ENCODE data around the gene FSCN2. TPM values are rescaled to one million over a fixed set of nuclear protein-coding genes. Genes with fewer than 3 reads are reported as not detected.
A peak's percentile ranks its signal among the peaks of the same experiment; 100 is the strongest.

FSCN2 gene
- total and polyA plus RNA-seq, 5 experiments from 2014 or later = 0.96 to 2.0 TPM; not detected in 3

GRCh38 chr17:81484195-81484979, 43.8 kb upstream of the FSCN2 start:
- Mint-ChIP-seq H3K36me3 (no peaks in the 10 kb centered on the region), H3K4me3 (peak overlapping the region in 6 of 10 donors; percentile 20 to 71 (median 44)), H3K9me3 (no peaks in the 10 kb centered on the region), H3K4me1 (peaks cover 4 to 30% (median 14%) of the 10 kb centered on the region in 4 donors), H3K27ac (no peak overlapping the region), H3K27me3 (peaks cover 1 to 23% (median 13%) of the 10 kb centered on the region in 5 donors)
- POLR2A ChIA-PET = interaction anchor here (0.6 to 10.9 kb wide), 9 partner anchors 20 to 231 kb away, joined by 3 to 176 read pairs (median 4); partner anchors contain the start of genes ACTG1 and SLC38A10
- DNase-seq (peak; percentile 74 to 92 (median 88)), ATAC-seq (peak; percentile 62 to 71)

DNA sequence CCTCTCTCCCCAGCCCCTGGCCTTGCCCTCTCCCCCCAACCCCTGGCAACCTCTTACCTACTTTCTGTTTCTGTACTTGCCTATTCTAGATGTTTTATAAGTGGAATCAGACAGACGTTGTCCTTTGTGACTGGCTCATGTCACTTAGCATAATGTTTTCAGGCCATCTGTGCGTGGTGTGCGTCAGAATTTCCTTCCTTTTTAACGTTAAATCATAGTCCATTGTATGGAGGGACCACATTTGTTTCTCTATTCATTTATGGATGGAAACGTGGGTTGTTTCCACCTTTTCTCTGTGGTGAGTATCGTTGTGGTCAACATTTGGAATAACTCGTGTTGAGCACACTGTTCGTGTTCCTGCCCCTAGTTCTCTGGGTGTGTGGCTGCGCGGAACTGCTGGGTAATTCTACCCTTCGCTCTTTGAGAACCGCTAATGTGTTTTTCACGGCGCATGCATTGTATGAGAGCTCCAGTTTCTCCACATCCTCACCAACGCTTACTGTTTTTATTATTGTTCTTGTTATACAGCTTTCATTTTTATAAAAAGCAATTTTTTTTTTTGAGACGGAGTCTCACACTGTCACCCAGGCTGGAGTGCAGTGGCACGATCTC, 41.9 kb upstream of the FSCN2 start:
- Mint-ChIP-seq H3K4me3 (peak overlapping the region in 7 of 10 donors; percentile 9 to 58 (median 35)), H3K27me3 (peaks cover 0 to 12% (median 9%) of the 10 kb centered on the region in 5 donors), H3K27ac (peak overlapping the region in 1 of 10 donors; percentile 22), H3K4me1 (peaks cover 7 to 30% (median 15%) of the 10 kb centered on the region in 4 donors), H3K36me3 (no peaks in the 10 kb centered on the region), H3K9me3 (no peaks in the 10 kb centered on the region)
- ATAC-seq = no peak
- no peak for DNase-seq
- POLR2A ChIA-PET = interaction anchor here (0.7 to 10.9 kb wide), 2 partner anchors 25 to 248 kb away, joined by 4 to 176 read pairs; partner anchors contain the start of gene ACTG1

GRCh38 chr17:81487089-81487486, 41.1 kb upstream of the FSCN2 start:
- H3K27ac Mint-ChIP-seq = peak overlapping the region in 1 of 10 donors; percentile 36
- ATAC-seq (no peak), DNase-seq (no peak)
- peaks cover 7 to 25% (median 11%) of the 10 kb centered on the region in 4 donors for H3K4me1 Mint-ChIP-seq
- H3K27me3 Mint-ChIP-seq = peaks cover 0 to 12% (median 5%) of the 10 kb centered on the region in 5 donors
- no peaks in the 10 kb centered on the region for H3K9me3 Mint-ChIP-seq
- H3K4me3 Mint-ChIP-seq = peak overlapping the region in 9 of 10 donors; percentile 42 to 79 (median 64)
- POLR2A ChIA-PET = interaction anchor here (0.7 to 10.9 kb wide), 3 partner anchors 25 to 249 kb away, joined by 4 to 176 read pairs (median 4); partner anchors contain the start of genes ACTG1 and FAAP100
- H3K36me3 Mint-ChIP-seq = no peaks in the 10 kb centered on the region

DNA sequence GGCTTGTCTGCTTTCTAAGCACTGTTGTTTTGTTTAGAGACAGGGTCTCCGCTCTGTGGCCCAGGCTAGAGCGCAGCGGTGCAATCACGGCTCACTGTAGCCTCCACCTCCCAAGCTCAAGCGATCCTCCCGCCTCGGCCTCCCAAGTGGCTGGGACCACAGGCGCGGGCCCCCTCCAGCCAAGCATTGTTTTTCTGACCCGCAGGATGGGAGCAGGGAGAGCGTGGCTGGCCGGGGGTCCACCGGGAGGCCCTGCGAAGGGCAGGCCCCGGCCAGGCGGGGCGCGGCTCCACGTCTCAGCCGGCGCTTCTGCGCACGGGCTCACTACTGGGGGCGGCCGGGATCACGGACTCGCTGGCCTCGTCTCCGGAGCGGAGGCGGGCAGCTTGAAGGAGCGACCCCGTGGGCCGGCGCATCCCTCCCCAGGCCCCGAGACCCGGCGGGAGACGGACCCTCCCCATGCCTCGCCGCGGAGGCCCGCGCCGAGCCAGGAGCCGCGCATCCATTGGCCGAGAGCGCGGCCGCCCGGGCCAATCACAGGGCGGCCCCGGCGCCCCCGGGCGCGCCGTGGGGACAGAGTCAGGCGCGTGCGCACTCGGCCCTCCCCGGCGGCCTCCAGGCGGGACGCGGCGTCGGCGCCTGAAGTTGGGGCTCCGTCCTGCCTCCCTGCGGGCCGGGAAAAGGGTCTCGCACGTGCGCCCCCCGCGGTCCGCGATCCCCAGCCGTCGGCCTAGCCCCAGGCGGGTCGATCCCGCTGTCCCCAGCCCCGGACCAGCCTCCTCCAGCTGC, 40.5 kb upstream of the FSCN2 start:
- POLR2A ChIA-PET = interaction anchor here (1.0 to 10.9 kb wide), 2 partner anchors 24 to 65 kb away, joined by 4 to 176 read pairs; partner anchors contain the start of genes ACTG1 and FAAP100
- Mint-ChIP-seq H3K9me3 (no peaks in the 10 kb centered on the region), H3K4me1 (peaks cover 6 to 19% (median 9%) of the 10 kb centered on the region in 4 donors), H3K36me3 (no peaks in the 10 kb centered on the region), H3K27ac (peak overlapping the region in 3 of 10 donors; percentile 36 to 65 (median 59)), H3K27me3 (peaks cover 0 to 11% (median 4%) of the 10 kb centered on the region in 5 donors), H3K4me3 (peak overlapping the region in 9 of 10 donors; percentile 42 to 79 (median 64))
- ATAC-seq (peak; percentile 72 to 79), DNase-seq (peak; percentile 57 to 85 (median 75))

- no peak overlapping the region for H3K27ac Mint-ChIP-seq
- H3K27me3 Mint-ChIP-seq = peaks cover 0 to 9% (median 4%) of the 10 kb centered on the region in 5 donors
- DNase-seq (peak in 1 of 10 donors; percentile 19), ATAC-seq (peak; percentile 4 to 22)
- peak overlapping the region in 4 of 10 donors; percentile 18 to 67 (median 29) for H3K4me3 Mint-ChIP-seq
- no peaks in the 10 kb centered on the region for H3K36me3 Mint-ChIP-seq
- peaks cover 4 to 14% (median 6%) of the 10 kb centered on the region in 4 donors for H3K4me1 Mint-ChIP-seq
- POLR2A ChIA-PET = interaction anchor here (1.0 to 10.9 kb wide), 3 partner anchors 23 to 197 kb away, joined by 3 to 176 read pairs (median 4); partner anchors contain the start of genes ACTG1 and FAAP100
- no peaks in the 10 kb centered on the region for H3K9me3 Mint-ChIP-seq
These were observed 39.8 kb upstream of the FSCN2 start for GRCh38 chr17:81488276-81488860.

- peak overlapping the region in 6 of 10 donors; percentile 10 to 81 (median 42) for H3K27ac Mint-ChIP-seq
- no peak for DNase-seq
These were observed 38.9 kb upstream of the FSCN2 start for GRCh38 chr17:81489012-81489997.

DNA sequence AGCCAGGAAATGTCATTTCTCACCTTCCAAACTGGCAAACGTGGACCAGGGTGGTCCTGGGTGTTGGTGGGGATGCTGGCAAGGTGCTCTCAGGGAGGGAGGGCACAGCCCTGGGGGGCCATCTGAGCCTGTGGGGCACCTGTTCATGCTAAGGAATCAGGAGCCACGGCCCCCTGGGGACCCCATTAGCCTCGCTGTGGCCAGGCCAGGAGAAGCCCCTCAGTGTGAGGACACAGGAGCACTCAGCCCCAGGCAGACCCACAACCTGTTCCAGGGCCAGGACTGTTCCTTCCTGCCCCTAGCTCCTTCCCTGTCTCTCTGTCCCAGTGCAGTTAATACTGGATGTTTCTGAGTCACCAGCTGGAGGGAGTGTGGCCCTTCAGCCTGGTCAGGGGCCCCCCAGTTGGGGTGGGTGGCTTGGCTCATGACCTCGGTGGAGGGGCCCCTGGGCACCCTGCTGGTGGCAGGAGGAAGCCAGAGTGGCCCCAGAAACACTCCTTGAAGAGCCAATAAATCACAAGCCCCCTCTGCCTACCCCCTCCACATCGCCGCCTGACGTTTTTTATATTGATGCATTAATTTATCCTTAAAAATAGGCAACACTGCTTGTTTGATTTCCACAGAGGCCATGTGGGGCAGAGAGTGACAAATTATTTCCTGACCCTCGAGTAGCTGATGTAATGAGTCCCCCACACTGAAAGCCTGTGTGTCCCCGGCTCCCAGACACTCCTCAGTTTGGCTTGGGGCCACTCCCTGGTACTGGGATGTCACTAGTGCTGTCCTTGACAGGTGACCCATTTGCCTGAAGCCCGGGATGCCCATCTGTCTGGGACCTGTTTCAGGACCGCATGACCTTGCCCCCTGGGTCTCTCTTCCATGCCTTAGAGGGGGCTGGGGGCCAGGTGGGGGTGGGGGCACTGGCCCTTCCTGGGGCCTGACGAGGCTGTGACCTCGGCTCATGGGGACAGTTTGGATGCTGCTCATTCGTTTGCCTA, 37.9 kb upstream of the FSCN2 start:
- DNase-seq (no peak), ATAC-seq (no peak)
- POLR2A ChIA-PET = interaction anchor here (0.6 to 10.9 kb wide), 7 partner anchors 7 to 365 kb away, joined by 3 to 176 read pairs (median 3); partner anchors contain the start of gene ACTG1
- no peaks in the 10 kb centered on the region for H3K36me3 Mint-ChIP-seq
- H3K4me1 Mint-ChIP-seq = peaks cover 4 to 13% (median 6%) of the 10 kb centered on the region in 4 donors
- H3K4me3 Mint-ChIP-seq = peak overlapping the region in 8 of 10 donors; percentile 41 to 86 (median 69)
- peak overlapping the region in 5 of 10 donors; percentile 8 to 48 (median 35) for H3K27ac Mint-ChIP-seq
- peaks cover 0 to 9% (median 4%) of the 10 kb centered on the region in 5 donors for H3K27me3 Mint-ChIP-seq
- H3K9me3 Mint-ChIP-seq = no peaks in the 10 kb centered on the region

More at GRCh38 chr17:81489012-81489997, 38.9 kb upstream of the FSCN2 start:
- POLR2A ChIA-PET = interaction anchor here (0.6 to 10.9 kb wide), 8 partner anchors 8 to 366 kb away, joined by 3 to 176 read pairs (median 4); partner anchors contain the start of gene ACTG1
- H3K4me1 Mint-ChIP-seq = peaks cover 4 to 13% (median 6%) of the 10 kb centered on the region in 4 donors
- H3K27me3 Mint-ChIP-seq = peaks cover 0 to 9% (median 4%) of the 10 kb centered on the region in 5 donors
- no peak for ATAC-seq
- H3K36me3 Mint-ChIP-seq = no peaks in the 10 kb centered on the region
- H3K9me3 Mint-ChIP-seq = no peaks in the 10 kb centered on the region
- peak overlapping the region; percentile 55 to 86 (median 71) for H3K4me3 Mint-ChIP-seq

- POLR2A ChIA-PET = interaction anchor here (0.6 to 2.0 kb wide), 2 partner anchors 20 to 59 kb away, joined by 3 to 8 read pairs; partner anchors contain the start of gene ACTG1
- no peak for DNase-seq
- H3K27ac Mint-ChIP-seq = no peak overlapping the region
- H3K4me1 Mint-ChIP-seq = peaks cover 3 to 10% (median 5%) of the 10 kb centered on the region in 4 donors
- H3K36me3 Mint-ChIP-seq = no peaks in the 10 kb centered on the region
- no peak overlapping the region for H3K4me3 Mint-ChIP-seq
- peaks cover 0 to 5% (median under 1%) of the 10 kb centered on the region in 5 donors for H3K27me3 Mint-ChIP-seq
- no peak for ATAC-seq
- no peaks in the 10 kb centered on the region for H3K9me3 Mint-ChIP-seq
These were observed 37.0 kb upstream of the FSCN2 start for GRCh38 chr17:81491181-81491581.

GRCh38 chr17:81491761-81492160, 36.4 kb upstream of the FSCN2 start:
- ATAC-seq = no peak
- peak overlapping the region in 1 of 10 donors; percentile 53 for H3K27ac Mint-ChIP-seq
- POLR2A ChIA-PET = interaction anchor here (2.0 kb wide), 1 partner anchor 20 kb away, joined by 8 read pairs; the partner anchor contains the start of gene ACTG1
- H3K9me3 Mint-ChIP-seq = no peaks in the 10 kb centered on the region
- DNase-seq = no peak
- no peak overlapping the region for H3K4me3 Mint-ChIP-seq
- H3K36me3 Mint-ChIP-seq = no peaks in the 10 kb centered on the region
- peaks cover 3 to 7% (median 4%) of the 10 kb centered on the region in 4 donors for H3K4me1 Mint-ChIP-seq
- peaks cover 0 to 3% (median 0%) of the 10 kb centered on the region in 5 donors for H3K27me3 Mint-ChIP-seq
